BJ (cell line): ENCODE data around the gene TIPIN. TPM values are rescaled to one million over a fixed set of nuclear protein-coding genes. Genes with fewer than 3 reads are reported as not detected.
A peak's percentile ranks its signal among the peaks of the same experiment; 100 is the strongest.

ENCODE experiments used
- CTCF ChIA-PET: fragments of 350-600 bp; formaldehyde crosslinking; extraction: SDS; loops from one replicate; lab custom pipeline; 2021; ENCODE audit warnings: antibody characterized with exemption, inconsistent platforms; lab: Yijun Ruan, JAX
- POLR2A ChIA-PET: fragments of 300-600 bp; sonication (Branson Sonifier 250); formaldehyde crosslinking; extraction: SDS; loops from one replicate; lab custom pipeline; 2021; ENCODE audit warnings: antibody characterized with exemption; lab: Charles Lee
- DNase-seq: peaks from one replicate; pipeline ENCODE4 v3.0.0-alpha.2; 2011; ENCODE audit warnings: low read depth
- H3K27me3 ChIP-seq: 2 replicates; pipeline ENCODE4 v1.6.0; 2011; ENCODE audit warnings: low read length; ENCODE audit not compliant: control insufficient read depth, insufficient read depth
- H3K36me3 ChIP-seq: 2 replicates; pipeline ENCODE4 v1.5.1; 2011; ENCODE audit warnings: low read length; ENCODE audit not compliant: control insufficient read depth, insufficient read depth
- H3K4me3 ChIP-seq: 2 replicates; pipeline ENCODE4 v1.5.1; 2011; ENCODE audit warnings: low read depth, mild to moderate bottlenecking, control low read depth, low read length
- CTCF ChIP-seq: IDR thresholded peaks from 2 replicates; pipeline ENCODE4 v1.5.1; 2011; ENCODE audit warnings: low read depth, mild to moderate bottlenecking, control low read depth, inconsistent platforms, low read length, moderate library complexity; ENCODE audit not compliant: insufficient read depth
- polyA minus RNA-seq: library from RNA; depleted of rRNA, polyadenylated mRNA; stranded (reverse); fragments of >200 nt; gene quantifications from 2 replicates; pipeline ENCODE4 v1.2.3, GENCODE V29; 2011; rRNA and poly(A)+ RNA removed
- polyA plus RNA-seq: library from polyadenylated mRNA; depleted of rRNA; stranded (reverse); fragments of >200 nt; gene quantifications from 2 replicates; pipeline ENCODE4 v1.2.3, GENCODE V29; 2011; rRNA removed

TIPIN gene
- polyA plus RNA-seq (3.0 and 6.8 TPM in 2 replicates), polyA minus RNA-seq (1.8 and 1.9 TPM in 2 replicates)

GRCh38 chr15:66356359-66357236 is at the start of gene TIPIN:
Gene TIPIN, minus strand, starts transcription at chr15:66356685. Its CDS starts 3,738 bp downstream, at chr15:66352947.
- Histone ChIP-seq H3K36me3 (no peaks in the 10 kb centered on the region), H3K27me3 (no peaks in the 10 kb centered on the region), H3K4me3 (peak within 1 kb of the TSS; percentile 74)
- POLR2A ChIA-PET = interaction anchor here (0.5 to 0.7 kb wide), 4 partner anchors 30 to 895 kb away, joined by 3 to 7 read pairs (median 4); partner anchors contain the start of gene MAP2K1
- TF ChIP-seq CTCF = no peak
- CTCF ChIA-PET = interaction anchor here (0.6 to 1.5 kb wide), 3 partner anchors 30 to 141 kb away, joined by 3 to 4 read pairs (median 3); partner anchors contain the start of genes MAP2K1 and SNAPC5
- peak; percentile 71 for DNase-seq

GRCh38 chr15:66405615-66406014 is 49.1 kb upstream of the TIPIN start:
- H3K27me3 ChIP-seq = no peaks in the 10 kb centered on the region
- ChIA-PET POLR2A (no interaction called here), CTCF (interaction anchor here (0.6 to 1.5 kb wide), 8 partner anchors 9 to 111 kb away, joined by 3 to 9 read pairs (median 3); partner anchors contain the start of genes MAP2K1 and SNAPC5)
- TF ChIP-seq CTCF = no peak
- DNase-seq = no peak
- H3K36me3 ChIP-seq = no peaks in the 10 kb centered on the region
- H3K4me3 ChIP-seq = no peak overlapping the region

- ChIA-PET CTCF (interaction anchor here (0.6 to 4.1 kb wide), 9 partner anchors 10 to 93 kb away, joined by 3 to 22 read pairs (median 3); partner anchors contain the start of genes MAP2K1 and SNAPC5), POLR2A (no interaction called here)
- Histone ChIP-seq H3K27me3 (no peaks in the 10 kb centered on the region), H3K4me3 (no peak overlapping the region), H3K36me3 (no peaks in the 10 kb centered on the region)
- DNase-seq = no peak
- no peak for TF ChIP-seq CTCF
Measured at GRCh38 chr15:66405007-66405406, 48.5 kb upstream of the TIPIN start.

GRCh38 chr15:66404532-66404931 is 48.0 kb upstream of the TIPIN start:
- DNase-seq = no peak
- no peak overlapping the region for H3K4me3 ChIP-seq
- ChIA-PET CTCF (interaction anchor here (0.6 to 4.1 kb wide), 8 partner anchors 10 to 93 kb away, joined by 3 to 22 read pairs (median 4); partner anchors contain the start of gene SNAPC5), POLR2A (no interaction called here)
- peaks cover under 1% of the 10 kb centered on the region; the same call in 1 of the 2 replicates for H3K36me3 ChIP-seq
- H3K27me3 ChIP-seq = no peaks in the 10 kb centered on the region
- no peak for TF ChIP-seq CTCF

- ChIA-PET CTCF (interaction anchor here (0.6 to 4.1 kb wide), 7 partner anchors 8 to 399 kb away, joined by 3 to 22 read pairs (median 3); partner anchors contain the start of gene SNAPC5), POLR2A (no interaction called here)
- peaks cover 1% of the 10 kb centered on the region; the same call in 1 of the 2 replicates for H3K36me3 ChIP-seq
Measured at GRCh38 chr15:66404122-66404521, 47.6 kb upstream of the TIPIN start.

More at GRCh38 chr15:66404122-66404521, 47.6 kb upstream of the TIPIN start:
- DNase-seq = no peak
- TF ChIP-seq CTCF = no peak
- no peak overlapping the region for H3K4me3 ChIP-seq
- no peaks in the 10 kb centered on the region for H3K27me3 ChIP-seq
